Activated CD8-positive, alpha-beta memory T cell treated with anti-CD3 and anti-CD28 coated beads, Interleukin-2, amount 10 ng/mL, durations not matched to agents 7 days and 5 days (primary cell): Measurements from ENCODE around the gene TSHR. TPM values are rescaled to one million over a fixed set of nuclear protein-coding genes. Genes with fewer than 3 reads are reported as not detected.
"Not testable (repeated sequence)": the region's sequence is repeated elsewhere in the genome, so short reads cannot be mapped to it uniquely, and the experiment has no call there.

ENCODE experiments used
- ATAC-seq: fragments of 150-1000 bp; cut with Tn5 transposase; one replicate; pipeline ENCODE4 v1.10.0; 2021; ENCODE audit warnings: moderate library complexity
- CTCF ChIA-PET: fragments of 350-600 bp; sonication (Branson Sonifier 250); formaldehyde crosslinking; loops from one replicate; lab custom pipeline; 2021; ENCODE audit warnings: antibody characterized with exemption; lab: Charles Lee
- DNase-seq: peaks from one replicate; pipeline ENCODE4 v3.0.0-alpha.2; 2020
- H3K27ac Mint-ChIP-seq: one replicate; pipeline ENCODE4 v1.8.0; 2021; ENCODE audit warnings: mild to moderate bottlenecking, mixed read lengths
- H3K27me3 Mint-ChIP-seq: one replicate; pipeline ENCODE4 v1.8.0; 2021; ENCODE audit warnings: mixed read lengths
- H3K36me3 Mint-ChIP-seq: one replicate; pipeline ENCODE4 v1.8.0; 2021; ENCODE audit warnings: mild to moderate bottlenecking, mixed read lengths
- H3K4me1 Mint-ChIP-seq: one replicate; pipeline ENCODE4 v1.8.0; 2021; ENCODE audit warnings: mixed read lengths
- H3K4me3 Mint-ChIP-seq: one replicate; pipeline ENCODE4 v1.8.0; 2021; ENCODE audit warnings: mild to moderate bottlenecking, moderate library complexity, mixed read lengths
- H3K9me3 Mint-ChIP-seq: one replicate; pipeline ENCODE4 v1.8.0; 2022; ENCODE audit warnings: low read depth, mixed read lengths
- total RNA-seq, 2 experiments: library from RNA; stranded (reverse); gene quantifications; one replicate each; pipeline ENCODE4 v1.2.3, GENCODE V29; 2021

Gene TSHR
- total RNA-seq, 2 experiments from 2014 or later = 0.73 TPM; not detected in 1

DNA sequence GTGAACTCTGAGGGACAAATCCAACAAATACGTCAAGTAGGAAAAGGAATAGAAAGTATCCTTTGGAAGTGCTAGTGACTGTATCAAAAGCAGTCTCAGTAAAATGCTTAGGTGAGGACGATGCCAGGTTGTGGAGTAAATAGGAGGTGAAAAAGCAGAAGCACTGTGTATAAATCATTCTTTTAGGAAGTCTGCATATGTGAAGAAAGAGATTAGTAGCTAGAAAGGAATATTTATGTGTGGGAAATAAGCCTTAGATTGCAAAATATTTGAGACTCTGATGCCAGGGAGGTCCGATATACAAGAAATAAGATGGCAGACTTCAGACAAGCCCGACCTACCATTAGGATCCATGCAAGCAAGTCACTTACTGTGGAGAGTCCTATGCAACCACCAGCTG, 21.7 kb upstream of the TSHR start:
- Mint-ChIP-seq H3K4me3 (no peak overlapping the region), H3K36me3 (peaks cover 46% of the 10 kb centered on the region), H3K27ac (no peak overlapping the region), H3K27me3 (no peaks in the 10 kb centered on the region), H3K4me1 (peaks cover 48% of the 10 kb centered on the region), H3K9me3 (no peaks in the 10 kb centered on the region)
- no peak for DNase-seq
- ATAC-seq = no peak
- CTCF ChIA-PET = interaction anchor here (1.2 kb wide), 1 partner anchor 11 kb away, joined by 3 read pairs; no protein-coding TSS in a partner anchor

DNA sequence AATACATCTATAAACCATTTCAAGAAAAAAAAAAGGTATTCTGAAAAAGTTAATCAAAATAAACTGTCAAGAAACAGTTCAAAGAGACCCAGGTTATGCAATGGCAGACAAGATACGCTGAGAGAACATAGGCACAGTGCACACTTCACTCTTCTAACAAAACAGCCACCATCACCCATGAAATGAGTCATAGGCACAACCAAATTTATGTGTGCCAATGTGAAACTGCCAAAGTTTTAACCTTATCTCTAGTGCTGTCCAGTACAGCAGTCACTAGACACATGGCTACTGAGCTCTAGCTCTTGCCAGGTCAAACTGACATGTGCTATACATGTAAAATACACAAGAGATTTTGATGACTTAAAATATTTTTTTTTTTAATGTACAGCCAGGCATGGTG, 15.3 kb upstream of the TSHR start:
- Mint-ChIP-seq H3K4me3 (peak overlapping the region; percentile 50), H3K9me3 (no peaks in the 10 kb centered on the region), H3K4me1 (peaks cover 37% of the 10 kb centered on the region), H3K27ac (peak overlapping the region; percentile 32), H3K36me3 (peaks cover 6% of the 10 kb centered on the region), H3K27me3 (no peaks in the 10 kb centered on the region)
- ATAC-seq (peak; percentile 22), DNase-seq (no peak)
- CTCF ChIA-PET = interaction anchor here (1.4 to 4.8 kb wide), 2 partner anchors 9 to 15 kb away, joined by 7 to 24 read pairs; partner anchors contain the start of gene TSHR

DNA sequence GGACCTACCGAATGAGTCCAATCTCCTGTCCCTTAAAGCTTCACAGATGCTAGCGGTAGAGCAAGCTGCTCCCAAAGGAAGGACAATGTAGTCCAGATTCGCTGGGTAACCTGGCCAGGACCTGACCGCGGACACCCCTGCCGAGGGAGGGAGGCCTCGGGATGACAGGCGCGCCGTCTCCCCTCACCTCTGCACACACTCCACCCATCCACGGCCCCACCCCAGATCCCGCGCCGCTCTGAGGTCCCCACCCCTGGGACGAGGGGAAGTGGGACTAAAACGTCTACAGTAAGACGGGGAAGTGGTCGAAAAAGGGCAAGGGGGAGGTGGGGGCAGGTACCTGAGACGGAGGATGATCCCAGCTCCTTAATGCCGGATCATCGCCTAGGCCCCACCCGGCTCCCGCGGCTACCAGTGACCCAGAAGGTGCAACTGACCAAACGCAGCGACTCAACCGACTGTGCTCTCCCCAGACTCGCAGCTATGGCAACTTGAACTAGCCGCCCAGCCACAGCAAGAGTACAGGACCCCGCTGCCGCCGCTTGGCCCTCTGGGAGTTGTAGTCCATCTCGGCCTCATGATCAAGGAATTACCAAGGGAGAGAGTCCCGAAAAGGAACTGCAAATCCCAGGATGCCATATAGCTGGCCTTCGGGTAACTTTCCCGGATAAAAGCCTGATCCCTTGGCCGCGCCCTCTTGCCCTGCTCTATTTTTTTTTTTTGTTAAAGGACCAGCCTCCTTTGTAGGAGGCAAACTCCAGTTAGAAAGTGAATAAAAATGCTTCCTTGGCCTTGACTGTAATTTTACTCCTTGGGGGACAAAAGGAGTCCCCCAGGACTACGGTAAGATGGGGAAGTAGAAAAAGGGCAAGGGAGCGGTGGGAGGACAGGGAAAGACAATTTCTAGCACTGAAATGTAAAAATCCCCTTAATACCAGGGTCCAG, 13.9 kb upstream of the TSHR start, which contains the start of gene CEP128:
Gene CEP128, minus strand, starts transcription at position 498 of the 945 bp plus-strand sequence.
- ATAC-seq (peak; percentile 97), DNase-seq (peak; percentile 95)
- H3K27me3 Mint-ChIP-seq = no peaks in the 10 kb centered on the region
- H3K9me3 Mint-ChIP-seq = no peaks in the 10 kb centered on the region
- H3K4me1 Mint-ChIP-seq = peaks cover 34% of the 10 kb centered on the region
- CTCF ChIA-PET = interaction anchor here (0.6 to 4.8 kb wide), 7 partner anchors 12 to 229 kb away, joined by 3 to 24 read pairs (median 6); partner anchors contain the start of gene TSHR
- peak within 1 kb of the TSS; percentile 86 for H3K27ac Mint-ChIP-seq
- peaks cover 2% of the 10 kb centered on the region for H3K36me3 Mint-ChIP-seq
- H3K4me3 Mint-ChIP-seq = peak within 1 kb of the TSS; percentile 91

DNA sequence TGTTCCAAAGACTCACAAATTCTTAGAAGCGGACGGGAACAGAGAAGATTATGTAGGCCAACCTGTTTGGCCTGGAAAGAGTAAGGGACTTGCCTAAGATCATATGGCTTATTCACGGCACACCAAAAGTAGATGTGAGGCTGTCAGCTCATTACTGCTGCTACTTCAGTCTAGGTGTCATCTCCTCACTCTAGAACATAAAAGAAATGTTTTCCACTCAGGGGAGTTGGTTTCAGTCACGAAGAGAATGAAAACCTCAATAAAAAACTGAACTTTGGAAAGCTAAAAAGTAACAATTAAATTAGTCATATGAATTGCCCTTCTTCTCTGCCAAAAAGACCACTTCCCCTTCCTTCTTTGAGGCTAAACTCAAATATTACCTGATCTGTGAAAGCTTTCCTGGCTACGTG, 13.2 kb upstream of the TSHR start:
- H3K27ac Mint-ChIP-seq = peak overlapping the region; percentile 86
- peaks cover 4% of the 10 kb centered on the region for H3K36me3 Mint-ChIP-seq
- H3K4me3 Mint-ChIP-seq = peak overlapping the region; percentile 91
- peaks cover 37% of the 10 kb centered on the region for H3K4me1 Mint-ChIP-seq
- peak; percentile 30 for ATAC-seq
- H3K27me3 Mint-ChIP-seq = no peaks in the 10 kb centered on the region
- no peak for DNase-seq
- H3K9me3 Mint-ChIP-seq = no peaks in the 10 kb centered on the region
- CTCF ChIA-PET = interaction anchor here (1.5 to 4.8 kb wide), 6 partner anchors 12 to 228 kb away, joined by 5 to 24 read pairs (median 6); partner anchors contain the start of gene TSHR

DNA sequence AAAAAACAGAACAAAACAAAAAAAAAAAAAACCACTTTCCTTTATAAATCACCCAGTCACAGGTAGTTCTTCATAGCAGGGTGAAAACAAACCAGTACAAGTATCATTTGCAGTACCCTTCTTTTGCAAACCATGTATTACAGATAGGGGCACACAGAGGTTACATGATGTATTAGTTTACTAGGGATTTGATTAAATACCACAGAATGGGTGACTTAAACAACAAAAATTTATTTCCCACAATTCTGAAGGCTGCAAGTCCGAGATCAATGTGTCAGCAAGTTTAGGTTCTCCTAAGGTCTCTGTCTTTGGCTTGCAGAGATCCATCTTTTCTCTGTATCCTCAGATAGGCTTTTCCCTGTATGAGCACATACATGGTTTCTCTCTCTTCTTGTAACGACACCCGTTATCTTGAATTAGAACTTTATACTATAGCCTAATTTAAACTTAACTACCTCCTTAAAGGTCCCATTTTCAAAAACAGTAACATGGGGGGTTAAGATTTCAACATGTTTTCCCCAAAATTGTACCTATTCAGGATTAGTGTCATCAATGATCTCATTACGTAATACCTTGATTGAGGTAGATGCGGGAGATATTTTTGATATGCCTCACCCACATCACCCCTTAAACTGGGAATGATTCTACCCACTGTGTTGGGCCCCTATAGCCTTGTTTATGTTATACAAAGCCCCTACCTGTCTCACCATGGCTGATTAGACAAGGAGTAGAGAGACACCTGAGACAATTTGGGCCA, 10.4 kb upstream of the TSHR start:
- CTCF ChIA-PET = no interaction called here
- ATAC-seq (no peak), DNase-seq (no peak)
- Mint-ChIP-seq H3K27me3 (peaks cover 5% of the 10 kb centered on the region), H3K4me1 (peaks cover 28% of the 10 kb centered on the region), H3K4me3 (no peak overlapping the region), H3K9me3 (no peaks in the 10 kb centered on the region), H3K27ac (no peak overlapping the region), H3K36me3 (peaks cover 4% of the 10 kb centered on the region)

DNA sequence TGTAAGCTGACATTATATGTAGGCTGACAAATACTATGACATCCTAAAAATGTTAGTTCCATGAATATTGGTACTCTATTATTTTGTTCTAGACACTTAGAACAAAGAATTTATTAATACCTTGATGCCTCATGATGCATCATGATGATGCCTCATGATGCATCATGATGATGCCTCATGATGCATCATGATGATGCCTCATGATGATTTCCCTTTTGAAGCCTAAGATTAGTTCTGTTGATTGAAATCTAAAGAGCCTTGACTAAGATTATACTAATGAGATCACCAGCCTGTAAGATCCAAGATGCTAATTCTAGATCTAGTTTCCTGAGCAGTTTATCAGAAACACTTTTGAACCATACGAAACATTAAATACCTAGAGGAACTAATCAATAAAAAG, 9.2 kb upstream of the TSHR start:
- Mint-ChIP-seq H3K4me1 (peaks cover 20% of the 10 kb centered on the region), H3K36me3 (peaks cover 4% of the 10 kb centered on the region), H3K4me3 (no peak overlapping the region), H3K9me3 (no peaks in the 10 kb centered on the region), H3K27me3 (peaks cover 7% of the 10 kb centered on the region), H3K27ac (no peak overlapping the region)
- DNase-seq (no peak), ATAC-seq (no peak)
- CTCF ChIA-PET = interaction anchor here (1.0 to 1.5 kb wide), 2 partner anchors 9 to 41 kb away, joined by 3 to 4 read pairs; partner anchors contain the start of gene TSHR

DNA sequence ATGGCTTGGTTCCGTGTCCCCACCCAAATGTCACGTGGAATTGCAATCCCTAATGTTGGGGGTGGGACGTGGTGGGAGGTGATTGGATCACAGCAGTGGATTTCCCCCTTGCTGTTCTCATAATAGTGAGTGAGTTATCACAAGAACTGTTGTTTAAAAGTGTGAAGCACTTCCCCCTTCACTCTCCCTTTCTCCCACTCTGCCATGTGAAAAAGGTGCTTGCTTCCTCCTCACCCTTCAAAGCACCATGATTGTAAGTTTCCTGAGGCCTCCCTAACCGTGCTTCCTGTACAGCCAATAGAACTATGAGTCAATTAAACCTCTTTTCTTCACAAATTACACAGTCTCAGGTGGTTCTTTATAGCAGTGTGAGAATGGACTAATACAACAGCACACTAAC, 8.6 kb upstream of the TSHR start:
- Mint-ChIP-seq H3K9me3 (no peaks in the 10 kb centered on the region), H3K36me3 (peaks cover 4% of the 10 kb centered on the region), H3K4me3 (no peak overlapping the region), H3K4me1 (peaks cover 20% of the 10 kb centered on the region), H3K27me3 (peaks cover 12% of the 10 kb centered on the region), H3K27ac (no peak overlapping the region)
- DNase-seq = no peak
- CTCF ChIA-PET = interaction anchor here (1.0 to 1.5 kb wide), 2 partner anchors 9 to 41 kb away, joined by 3 to 4 read pairs; partner anchors contain the start of gene TSHR
- no peak for ATAC-seq

DNA sequence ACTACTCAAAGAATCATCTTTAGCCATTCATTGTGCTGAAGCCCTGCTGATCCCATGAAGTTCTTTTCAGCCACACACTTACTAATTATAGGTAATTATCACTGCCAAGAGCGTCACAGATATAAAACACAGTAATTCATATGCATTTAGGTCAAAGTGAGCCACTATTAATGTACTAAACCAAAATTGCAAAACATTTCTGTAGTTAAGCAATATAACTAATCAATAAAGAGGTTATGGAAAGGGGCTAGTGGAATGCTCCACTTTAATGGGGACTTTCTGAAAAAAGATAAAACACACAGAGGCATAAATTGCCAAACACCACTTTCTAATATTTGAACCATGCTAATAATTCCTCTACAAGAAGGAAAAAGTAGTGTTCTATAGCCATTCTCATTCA, 7.1 kb upstream of the TSHR start:
- Mint-ChIP-seq H3K4me1 (peaks cover 7% of the 10 kb centered on the region), H3K27me3 (peaks cover 14% of the 10 kb centered on the region), H3K4me3 (no peak overlapping the region), H3K27ac (no peak overlapping the region), H3K9me3 (no peaks in the 10 kb centered on the region), H3K36me3 (peaks cover 4% of the 10 kb centered on the region)
- DNase-seq (no peak), ATAC-seq (no peak)
- CTCF ChIA-PET = no interaction called here

DNA sequence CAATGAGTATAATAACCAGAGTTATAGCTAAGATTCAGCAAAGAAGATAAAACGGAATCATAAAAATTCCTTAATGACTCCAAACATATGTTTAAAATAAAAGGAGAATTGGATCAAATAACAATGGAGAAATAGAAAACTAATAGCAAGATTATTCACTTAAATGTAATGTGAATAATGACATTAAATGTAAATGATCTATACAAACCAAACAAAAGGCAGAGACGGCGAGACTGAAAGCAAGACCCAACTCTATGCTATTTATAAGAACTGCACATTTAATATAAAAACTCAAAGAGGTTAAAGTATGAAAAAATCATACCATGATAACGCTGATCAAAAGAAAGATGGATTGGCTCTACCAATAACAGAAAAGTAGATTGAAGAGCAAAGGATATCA, 3.9 kb upstream of the TSHR start:
- Mint-ChIP-seq H3K4me3 (no peak overlapping the region), H3K27ac (no peak overlapping the region), H3K36me3 (peaks cover 2% of the 10 kb centered on the region), H3K9me3 (no peaks in the 10 kb centered on the region), H3K4me1 (peaks cover 18% of the 10 kb centered on the region), H3K27me3 (peaks cover 30% of the 10 kb centered on the region)
- DNase-seq (no peak), ATAC-seq (no peak)
- CTCF ChIA-PET = interaction anchor here (0.8 kb wide), 1 partner anchor 36 kb away, joined by 5 read pairs; no protein-coding TSS in a partner anchor

DNA sequence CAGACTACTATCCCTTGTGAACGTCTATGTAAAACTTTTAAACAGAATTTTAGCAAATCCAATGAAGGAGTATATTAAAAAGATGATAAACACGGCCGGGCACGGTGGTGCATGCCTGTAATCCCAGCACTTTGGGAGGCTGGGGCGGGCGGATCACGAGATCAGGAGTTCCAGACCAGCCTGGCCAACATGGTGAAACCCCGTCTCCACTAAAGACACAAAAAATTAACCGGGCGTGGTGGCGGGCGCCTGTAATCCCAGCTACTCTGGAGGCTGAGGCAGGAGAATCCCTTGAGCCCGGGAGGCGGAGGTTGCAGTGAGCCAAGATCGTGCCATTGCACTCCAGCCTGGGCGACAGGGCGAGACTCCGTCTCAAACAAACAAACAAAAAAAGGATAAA, 2.2 kb upstream of the TSHR start:
- H3K27ac Mint-ChIP-seq, H3K4me3 Mint-ChIP-seq, ATAC-seq, DNase-seq, H3K36me3 Mint-ChIP-seq, H3K9me3 Mint-ChIP-seq: not testable (repeated sequence)
- CTCF ChIA-PET = interaction anchor here (1.2 to 7.2 kb wide), 2 partner anchors 25 to 34 kb away, joined by 3 to 149 read pairs; no protein-coding TSS in a partner anchor
- Mint-ChIP-seq H3K27me3 (peaks cover 36% of the 10 kb centered on the region), H3K4me1 (peaks cover 27% of the 10 kb centered on the region)

DNA sequence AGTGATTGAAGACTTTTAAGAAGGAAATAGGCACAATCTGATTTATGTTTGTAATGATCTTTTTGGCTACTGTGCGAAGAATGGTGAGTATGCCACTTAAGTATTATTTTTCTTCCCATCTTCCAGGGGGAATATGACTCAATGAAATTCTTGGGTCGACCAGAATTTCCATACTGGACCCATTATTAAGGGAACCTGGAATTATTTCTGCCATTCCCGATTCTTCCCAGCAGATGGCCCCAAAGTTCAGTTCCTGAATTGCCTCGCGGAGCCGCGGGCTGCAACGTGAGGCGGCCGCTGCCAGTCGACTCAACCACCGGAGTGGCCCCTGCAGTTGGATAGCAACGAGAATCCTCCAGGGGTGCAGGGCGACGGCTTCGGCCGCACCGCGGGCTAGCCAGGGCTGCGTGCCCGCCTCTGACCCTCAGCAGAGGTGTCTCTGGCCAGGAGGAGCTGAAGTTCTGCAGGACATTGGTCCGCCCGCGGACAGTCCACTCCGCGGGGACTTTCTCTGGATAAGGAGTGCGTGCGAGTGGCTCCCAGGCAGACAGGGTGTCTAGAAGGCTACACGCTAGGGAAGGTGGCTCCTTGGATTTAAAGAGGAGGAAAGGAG, 628 bp upstream of the TSHR start:
- H3K9me3 Mint-ChIP-seq = no peaks in the 10 kb centered on the region
- peak overlapping the region; percentile 70 for H3K27ac Mint-ChIP-seq
- peaks cover 4% of the 10 kb centered on the region for H3K36me3 Mint-ChIP-seq
- ATAC-seq (peak; percentile 50), DNase-seq (peak; percentile 82)
- peak overlapping the region; percentile 72 for H3K4me3 Mint-ChIP-seq
- H3K4me1 Mint-ChIP-seq = peaks cover 43% of the 10 kb centered on the region
- CTCF ChIA-PET = interaction anchor here (0.8 to 7.2 kb wide), 11 partner anchors 13 to 516 kb away, joined by 3 to 149 read pairs (median 6); partner anchors contain the start of gene CEP128
- H3K27me3 Mint-ChIP-seq = peaks cover 33% of the 10 kb centered on the region

DNA sequence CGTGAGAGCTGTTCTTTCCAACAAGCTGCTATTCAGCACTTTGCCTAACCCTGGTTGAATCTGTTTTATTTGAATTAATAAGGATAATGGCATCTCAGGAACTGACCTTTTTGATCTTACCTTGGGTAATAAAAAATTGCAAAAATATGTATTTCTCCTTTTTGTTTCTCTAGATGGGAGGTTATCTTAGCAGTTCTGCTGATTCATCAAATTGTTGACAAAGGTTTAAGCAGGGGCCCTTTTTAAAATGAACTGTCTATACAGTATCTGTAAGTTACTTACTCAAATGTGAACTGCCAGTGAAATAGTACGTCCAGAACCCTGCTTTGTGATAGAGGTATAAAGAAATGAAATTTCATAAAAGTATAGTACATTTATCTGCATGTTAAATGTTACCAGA, 681 bp downstream of the TSHR start:
- ATAC-seq (no peak), DNase-seq (no peak)
- CTCF ChIA-PET = interaction anchor here (0.7 to 7.2 kb wide), 10 partner anchors 10 to 515 kb away, joined by 3 to 149 read pairs (median 7); partner anchors contain the start of gene CEP128
- H3K9me3 Mint-ChIP-seq = no peaks in the 10 kb centered on the region
- no peak overlapping the region for H3K4me3 Mint-ChIP-seq
- H3K4me1 Mint-ChIP-seq = peaks cover 51% of the 10 kb centered on the region
- H3K36me3 Mint-ChIP-seq = peaks cover 4% of the 10 kb centered on the region
- H3K27me3 Mint-ChIP-seq = peaks cover 31% of the 10 kb centered on the region
- H3K27ac Mint-ChIP-seq = no peak overlapping the region
